ENCODE results near the gene ATF5.
A peak's percentile ranks its signal among the peaks of the same experiment; 100 is the strongest.

The ATF5 gene

DNA sequence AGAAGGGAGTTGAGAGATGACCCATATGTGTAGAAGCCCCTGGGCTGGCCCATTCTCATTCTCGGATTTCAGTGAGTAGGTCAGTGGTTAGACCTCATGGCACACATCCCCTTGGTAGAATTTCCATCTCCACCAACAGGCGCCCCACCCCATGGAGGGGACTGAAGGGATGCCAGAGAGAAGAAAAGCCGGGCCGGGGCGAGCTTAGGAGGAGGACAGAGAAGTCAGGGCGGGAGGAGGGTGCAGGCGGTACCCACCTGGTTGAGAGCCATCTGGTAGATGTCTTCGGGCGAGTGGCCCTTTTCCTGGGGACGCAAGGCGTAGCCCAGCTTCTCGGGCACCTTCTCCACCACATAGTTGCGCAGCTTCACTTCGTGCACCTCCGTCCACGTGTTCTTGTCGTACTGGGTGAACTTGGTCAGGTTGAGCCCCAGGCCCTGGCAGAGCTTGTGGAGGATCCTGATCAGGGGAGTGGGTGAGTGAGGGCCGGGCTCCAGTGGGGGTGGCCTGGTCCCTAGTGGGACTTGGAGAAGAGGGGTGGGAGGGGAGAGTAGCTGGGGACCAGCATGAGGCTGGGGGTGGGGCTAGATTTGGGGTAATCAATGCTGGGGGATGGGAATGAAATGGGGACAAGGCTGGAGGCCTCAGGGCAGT lies 34.9 kb upstream of the ATF5 start:
- no peak for DNase-seq (ENCODE audit: insufficient read length, low spot score)

DNA sequence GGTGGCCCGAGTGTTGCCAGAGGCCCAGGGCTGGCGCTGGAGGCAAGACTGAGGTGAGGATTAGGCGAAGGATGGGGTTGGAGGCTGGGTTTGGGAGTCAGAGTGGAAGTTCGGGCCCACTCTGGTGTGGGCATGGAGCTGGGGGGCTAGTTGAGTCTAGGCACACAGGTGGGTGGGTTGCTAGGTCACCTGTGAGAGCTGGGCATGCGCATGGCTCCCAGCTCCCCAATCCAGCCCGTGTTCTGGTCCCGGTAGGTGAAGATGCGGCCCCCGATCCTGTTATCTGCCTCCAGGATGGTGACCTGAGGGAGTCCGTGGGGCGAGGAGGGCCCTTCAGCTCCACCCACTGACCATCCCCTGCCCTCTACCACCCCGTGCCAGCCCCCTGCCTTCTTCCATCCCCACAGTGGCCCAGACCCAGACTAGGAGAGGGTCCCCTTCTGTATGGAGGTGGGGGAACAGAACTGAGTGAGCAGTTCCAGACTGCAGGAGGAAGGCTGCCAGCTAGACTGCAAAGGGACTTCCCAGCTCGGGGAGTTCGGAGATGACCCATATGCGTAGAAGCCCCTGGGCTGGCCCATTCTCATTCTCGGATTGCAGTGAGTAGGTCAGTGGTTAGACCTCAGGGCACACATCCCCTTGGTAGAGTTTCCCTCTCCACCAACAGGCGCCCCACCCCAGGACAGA lies 34.0 kb upstream of the ATF5 start:
- peak; percentile 90 for FAIRE-seq

More for the DNA sequence above, 34.9 kb upstream of the ATF5 start:
- no peak for FAIRE-seq

DNA sequence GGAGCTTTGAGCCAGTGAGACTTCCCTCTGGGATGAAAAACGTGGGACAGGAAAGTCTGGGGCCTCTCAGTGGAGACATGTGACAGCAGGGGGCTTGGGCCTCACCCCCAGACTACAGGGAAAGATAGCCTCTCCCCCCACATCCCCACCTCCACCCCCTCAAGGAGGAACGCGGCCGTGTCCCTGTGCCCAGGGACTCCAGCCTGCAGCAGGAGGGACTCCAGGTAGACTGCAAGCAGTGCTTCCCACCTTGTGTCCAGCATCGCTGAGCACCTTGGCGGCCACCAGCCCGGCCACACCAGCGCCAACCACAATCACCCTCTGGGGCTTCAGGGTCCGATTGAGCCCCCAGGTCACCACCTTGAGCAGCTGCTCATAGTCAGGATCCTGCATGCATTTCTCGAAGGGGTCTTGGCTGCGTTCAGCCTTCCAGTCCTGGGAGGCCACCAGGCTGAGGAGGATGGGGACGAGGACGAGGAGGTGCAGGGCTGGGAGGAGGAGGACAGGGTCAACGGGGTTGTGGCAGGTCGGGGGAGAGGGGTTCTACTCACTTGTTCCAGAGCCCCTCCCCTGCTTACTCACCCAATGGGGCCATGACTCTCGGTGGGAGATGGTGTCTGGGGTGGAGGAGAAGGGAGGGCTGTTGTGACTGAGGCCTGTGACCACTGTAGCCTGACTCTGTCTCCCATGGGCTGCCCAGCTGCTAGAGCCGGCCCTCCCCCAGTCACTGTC lies 33.3 kb upstream of the ATF5 start:
- FAIRE-seq (no peak), DNase-seq (ENCODE audit: insufficient read length, low spot score) (no peak)

More for the DNA sequence above, 34.0 kb upstream of the ATF5 start:
- no peak for DNase-seq (ENCODE audit: insufficient read length, low spot score)

DNA sequence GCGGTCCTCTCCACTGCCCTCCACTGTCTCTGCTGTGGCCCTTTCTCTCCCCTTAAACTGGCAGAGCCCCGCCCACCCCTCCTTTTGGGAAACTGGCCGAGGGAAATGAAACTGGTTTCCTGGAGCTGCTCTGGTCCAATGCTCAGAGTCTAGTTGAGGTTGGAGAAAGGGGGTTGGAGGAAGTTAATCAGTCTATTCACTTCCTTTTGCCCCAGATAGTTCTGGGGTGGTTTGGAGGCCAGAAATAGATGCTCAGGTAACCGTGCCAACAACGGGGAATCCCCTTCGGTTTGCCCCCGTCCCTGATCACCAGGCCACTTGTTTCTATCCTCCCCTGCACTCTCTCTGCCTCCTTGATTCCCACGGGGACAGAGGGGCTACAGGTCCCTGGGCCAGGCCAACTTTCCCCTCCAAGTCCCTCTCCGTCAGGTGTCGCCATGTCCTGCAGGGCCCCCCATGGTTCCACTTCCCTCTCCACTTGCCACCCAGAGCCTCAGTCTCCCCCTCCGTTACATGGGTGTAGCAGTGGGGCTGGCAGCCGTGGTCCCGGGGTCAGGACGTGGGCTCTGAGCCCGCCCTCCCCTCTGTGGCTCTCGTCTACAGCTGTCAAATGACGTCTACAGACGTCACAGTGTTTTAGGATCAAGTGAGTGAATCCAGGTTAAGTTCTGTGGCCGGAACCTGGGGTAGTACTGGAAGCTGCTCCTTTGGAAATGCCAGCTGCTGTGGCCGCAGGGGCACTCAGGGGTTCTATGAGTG lies 32.0 kb upstream of the ATF5 start, which contains the start of gene IL4I1:
Gene IL4I1 (minus strand): TSS at position 25 of the 759 bp plus-strand sequence. CDS start 727 bp downstream, outside the sequence.
- DNase-seq (ENCODE audit: insufficient read length, low spot score) (peak; percentile 82), FAIRE-seq (peak; percentile 97)

DNA sequence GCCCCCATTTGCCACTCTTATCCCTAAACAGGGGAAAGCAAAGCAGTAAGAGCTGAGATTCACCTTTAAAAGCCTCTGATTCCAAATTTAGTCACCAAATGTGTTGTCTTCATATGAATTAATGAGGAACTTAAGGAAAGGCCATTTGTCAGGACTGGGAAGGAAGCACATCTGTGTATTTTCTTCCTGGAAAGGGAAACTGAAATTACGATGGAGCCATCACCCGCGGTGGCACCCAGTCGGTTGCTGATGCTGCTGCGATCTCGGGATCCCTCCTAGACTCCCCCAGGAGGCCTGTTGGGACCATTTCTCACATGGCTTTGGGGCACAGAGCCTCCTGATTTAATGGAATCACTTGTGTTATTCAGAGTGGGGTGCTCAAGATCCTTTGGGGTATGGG lies 24.9 kb upstream of the ATF5 start:
- FAIRE-seq (no peak), DNase-seq (ENCODE audit: insufficient read length, low spot score) (no peak)

DNA sequence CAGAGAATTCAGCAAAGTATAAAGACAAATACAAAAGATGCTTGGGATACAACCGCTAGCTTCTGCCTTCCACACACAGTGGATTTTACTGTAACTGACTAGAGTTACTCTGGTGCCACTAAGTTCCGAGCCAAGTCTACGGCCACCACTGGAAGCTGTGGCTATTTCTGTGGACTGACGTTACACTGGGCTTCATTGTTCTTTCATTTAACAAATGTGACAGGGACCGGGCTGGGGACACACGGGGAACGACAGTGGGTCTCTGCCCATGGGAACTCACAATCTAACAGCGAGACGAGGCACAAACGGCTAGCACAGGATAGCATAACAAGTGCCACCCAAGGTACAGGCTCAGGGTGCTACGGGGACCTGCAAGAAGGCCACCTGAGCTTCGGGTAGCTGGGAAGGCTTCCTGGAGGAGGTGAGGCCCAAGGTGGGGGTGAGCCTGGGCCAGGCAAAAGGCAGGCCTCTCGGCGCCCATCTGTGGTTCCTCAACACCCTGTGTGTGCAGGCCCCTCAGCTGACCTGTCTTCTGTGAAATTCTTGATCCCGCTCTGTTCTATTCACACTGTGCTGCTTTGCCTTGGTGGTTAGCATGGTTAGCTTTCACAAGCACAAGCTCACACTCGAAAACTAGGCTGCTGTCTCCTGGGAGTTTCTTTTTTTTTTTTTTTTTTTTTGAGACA lies 22.0 kb upstream of the ATF5 start:
- DNase-seq (ENCODE audit: insufficient read length, low spot score) (no peak), FAIRE-seq (peak; percentile 37)

DNA sequence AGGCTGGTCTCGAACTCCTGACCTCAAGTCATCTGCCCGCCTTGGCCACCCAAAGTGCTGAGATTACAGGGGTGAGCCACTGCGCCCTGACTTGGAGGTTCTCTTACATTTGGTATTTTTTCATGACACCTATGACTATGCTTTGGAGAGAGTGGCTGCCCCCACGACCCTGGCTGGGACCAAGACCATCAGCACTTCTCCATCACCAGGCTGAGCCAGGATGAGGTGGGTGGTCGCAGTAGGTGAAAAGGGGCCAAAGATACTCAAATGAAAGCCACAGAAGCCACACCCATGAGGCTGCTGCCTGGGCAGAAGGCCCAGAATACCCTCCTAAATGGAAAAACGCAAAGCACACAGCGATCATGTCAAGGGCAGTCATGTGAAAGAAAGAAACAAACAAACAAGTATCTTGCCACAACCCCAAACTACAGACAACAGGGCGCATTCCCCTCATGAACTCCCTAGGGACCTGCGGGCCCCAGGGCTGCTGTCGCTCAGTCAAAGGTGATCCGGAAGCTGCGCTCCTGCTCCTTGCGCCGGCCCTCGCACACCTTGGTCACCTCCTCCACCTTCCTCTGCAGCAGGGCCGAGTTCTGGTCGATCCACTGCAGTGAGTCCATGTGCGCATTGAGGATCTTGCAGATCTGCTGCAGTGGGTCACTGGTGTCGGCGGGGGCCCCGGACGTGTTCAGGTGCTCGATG lies 21.1 kb upstream of the ATF5 start:
- no peak for FAIRE-seq
- no peak for DNase-seq (ENCODE audit: insufficient read length, low spot score)

DNA sequence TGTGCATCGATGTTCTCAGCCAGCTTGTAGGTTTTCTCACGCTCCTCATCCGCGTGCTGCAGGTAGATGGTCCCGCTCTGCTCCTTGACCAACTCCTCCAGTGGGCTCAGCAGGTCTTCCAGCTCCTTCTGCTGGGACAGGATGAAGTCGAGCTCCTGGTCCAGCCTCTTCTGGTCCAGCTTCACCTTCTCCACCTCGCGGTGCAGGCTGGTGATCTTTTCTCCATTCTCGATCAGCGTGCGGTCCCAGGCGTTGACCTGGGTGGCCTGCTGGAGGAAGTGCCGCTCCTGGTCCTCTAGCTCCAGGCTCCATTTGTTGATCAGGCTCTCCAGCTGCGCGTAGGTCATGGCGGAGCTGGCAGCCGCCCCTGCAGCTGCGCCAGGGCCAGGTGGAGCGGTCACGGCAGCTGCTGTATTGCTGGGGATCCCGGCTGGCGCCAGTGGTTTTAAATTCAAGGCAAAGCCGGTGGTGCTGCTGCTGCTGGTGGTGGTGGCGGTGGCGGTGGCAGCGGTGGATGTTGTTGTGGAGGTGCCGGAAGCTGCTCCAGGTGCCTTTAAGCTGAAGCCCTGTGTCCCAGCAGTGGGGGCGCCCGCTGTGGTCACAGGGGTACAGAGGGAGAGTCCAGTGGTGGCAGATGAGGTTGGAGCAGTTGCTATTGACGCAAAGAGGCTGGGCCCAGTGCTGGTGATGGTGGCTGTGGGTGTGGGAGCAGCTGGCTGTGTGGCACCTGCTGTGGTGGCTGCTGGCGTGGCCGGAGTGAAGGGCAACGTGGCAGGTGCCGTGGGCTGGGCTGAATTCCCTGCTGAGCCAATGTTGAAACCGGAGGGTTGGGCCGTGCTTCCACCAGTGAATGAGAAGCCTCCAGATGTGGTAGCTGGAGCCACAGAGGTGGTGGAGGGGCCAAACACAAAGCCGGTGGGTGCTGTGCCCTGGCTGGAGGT lies 20.3 kb upstream of the ATF5 start:
- DNase-seq (ENCODE audit: insufficient read length, low spot score), result no peak
- no peak for FAIRE-seq

DNA sequence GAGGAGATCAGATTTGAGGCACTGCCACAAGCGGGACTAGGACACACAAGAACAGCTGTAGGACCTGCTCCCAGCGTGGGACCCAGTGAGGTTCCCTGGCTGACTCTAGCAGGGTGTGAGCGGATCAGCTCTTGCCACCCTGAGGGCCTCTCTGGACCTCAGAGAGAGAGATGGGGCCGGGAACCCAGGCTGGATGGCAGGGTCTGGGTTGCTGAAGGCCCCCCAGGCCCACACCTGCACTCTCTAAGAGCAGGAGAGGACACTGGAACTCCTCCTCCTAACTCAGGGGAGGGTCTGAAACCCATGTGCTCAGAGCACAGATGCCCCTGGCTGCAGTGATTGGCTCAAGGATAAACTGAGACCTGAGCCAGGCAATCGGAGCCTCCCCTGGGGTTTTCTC lies 18.8 kb upstream of the ATF5 start:
- DNase-seq (ENCODE audit: insufficient read length, low spot score) (no peak), FAIRE-seq (no peak)

DNA sequence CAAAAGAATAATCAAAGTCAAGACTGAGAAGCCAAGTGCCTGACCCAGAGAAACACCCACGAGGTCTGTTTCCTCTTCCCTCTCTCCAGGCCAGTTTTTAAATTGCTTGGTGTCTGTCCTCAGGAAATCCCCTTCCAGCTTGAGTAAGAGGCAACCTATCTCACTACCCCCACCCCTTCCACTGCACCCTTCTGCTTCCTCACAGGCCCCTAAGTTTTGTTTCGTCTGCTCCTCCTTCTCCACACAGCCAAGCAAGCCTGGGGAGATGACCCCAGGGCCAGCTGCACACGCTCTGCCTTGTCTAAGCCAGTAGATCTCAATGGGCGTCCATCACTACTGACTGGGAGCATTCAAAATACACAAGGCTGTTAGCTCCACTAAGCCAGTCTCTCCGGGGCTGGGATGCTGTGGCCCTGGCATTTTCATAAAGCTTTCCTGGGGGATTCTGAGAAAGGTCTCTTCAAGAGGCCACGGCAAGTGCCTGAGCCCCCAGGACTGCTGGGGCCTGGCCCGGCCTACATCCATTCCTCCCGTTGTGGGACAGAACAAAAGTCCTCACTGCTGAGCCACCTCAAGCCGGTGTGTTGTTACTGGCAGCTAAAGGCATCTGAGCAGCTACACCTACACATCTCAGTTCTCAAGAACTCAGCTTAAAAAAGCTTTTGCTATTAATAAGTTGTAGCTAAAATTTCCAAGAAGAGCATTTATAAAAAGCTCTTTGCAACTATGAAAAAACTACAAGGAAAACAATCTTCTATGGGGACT lies 17.4 kb upstream of the ATF5 start:
- peak; percentile 64 for FAIRE-seq
- peak; percentile 49 for DNase-seq (ENCODE audit: insufficient read length, low spot score)

DNA sequence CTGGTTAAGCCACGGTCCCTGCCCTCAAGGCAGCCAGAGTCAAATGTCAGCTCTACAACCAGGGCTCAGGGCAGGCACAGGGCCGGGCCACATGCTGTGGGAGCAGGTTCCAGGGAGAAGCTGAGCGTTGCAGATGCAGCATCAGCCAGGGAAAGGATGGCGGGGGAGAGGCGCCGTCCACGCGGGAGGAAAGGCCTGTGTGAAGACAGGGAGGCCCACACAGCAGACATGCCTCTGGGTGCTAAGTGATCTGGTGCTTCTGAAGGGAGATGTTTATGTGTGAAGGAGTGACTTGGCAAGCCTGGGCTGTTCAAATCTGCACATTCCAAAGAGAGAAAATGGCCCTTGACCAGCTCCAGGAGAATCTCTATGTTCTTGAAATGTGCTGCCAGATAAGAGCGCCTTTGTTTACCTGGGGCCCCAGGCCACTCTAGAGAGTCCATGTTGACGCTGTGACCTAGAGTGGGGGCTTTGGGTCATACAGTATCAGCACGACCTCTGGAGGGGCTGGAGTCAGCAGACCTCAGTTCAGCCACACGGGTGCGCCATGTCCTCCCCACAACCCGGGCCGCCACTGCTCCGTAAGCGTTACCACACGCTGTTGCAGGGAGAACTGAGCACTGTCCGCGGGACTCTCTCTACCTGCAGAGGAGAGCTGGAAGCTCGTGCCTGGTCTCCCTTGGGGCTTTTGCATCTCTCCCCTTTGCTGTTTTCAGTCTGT lies 15.9 kb upstream of the ATF5 start:
- no peak for FAIRE-seq

DNA sequence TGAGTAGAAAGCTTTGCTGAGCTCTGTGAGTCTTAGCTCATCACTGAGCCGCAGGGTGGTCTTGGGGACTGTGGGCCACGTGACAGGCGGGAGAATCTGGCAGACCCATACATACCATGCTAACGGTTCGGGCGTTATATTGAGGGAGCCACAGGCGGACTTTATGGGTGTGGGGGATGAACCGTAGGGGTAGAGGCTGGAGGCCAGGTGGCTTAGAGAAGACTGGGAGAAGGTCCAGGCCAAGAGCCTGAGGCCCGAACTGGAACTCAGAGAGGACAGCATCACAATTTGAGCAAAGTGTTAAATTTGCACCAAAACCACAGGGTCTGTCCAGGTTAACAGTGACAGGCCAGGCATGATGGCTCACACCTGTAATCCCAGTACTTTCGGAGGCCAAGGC lies 15.3 kb upstream of the ATF5 start:
- DNase-seq (ENCODE audit: insufficient read length, low spot score) (no peak), FAIRE-seq (no peak)

More for the DNA sequence above, 15.9 kb upstream of the ATF5 start:
- DNase-seq (ENCODE audit: insufficient read length, low spot score), result no peak

DNA sequence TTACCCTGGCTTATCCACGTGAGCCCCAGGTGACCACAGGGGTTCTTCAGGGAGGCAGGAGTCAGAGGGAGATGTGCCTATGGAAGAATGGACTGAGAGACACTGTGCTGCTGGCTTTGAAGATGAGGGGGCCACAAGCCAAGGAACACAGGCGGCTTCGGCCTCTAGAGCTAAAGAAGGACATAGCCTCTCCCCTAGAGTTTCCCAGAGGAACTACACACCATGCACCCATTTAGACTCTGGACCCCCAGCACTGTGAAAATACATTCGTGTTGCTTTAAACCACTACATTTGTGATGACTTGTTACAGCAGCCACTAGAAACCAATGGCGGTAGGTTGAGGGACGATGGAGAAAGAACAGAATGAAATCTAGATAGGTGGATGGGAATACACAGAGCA lies 13.7 kb upstream of the ATF5 start:
- FAIRE-seq, result no peak
- no peak for DNase-seq (ENCODE audit: insufficient read length, low spot score)

DNA sequence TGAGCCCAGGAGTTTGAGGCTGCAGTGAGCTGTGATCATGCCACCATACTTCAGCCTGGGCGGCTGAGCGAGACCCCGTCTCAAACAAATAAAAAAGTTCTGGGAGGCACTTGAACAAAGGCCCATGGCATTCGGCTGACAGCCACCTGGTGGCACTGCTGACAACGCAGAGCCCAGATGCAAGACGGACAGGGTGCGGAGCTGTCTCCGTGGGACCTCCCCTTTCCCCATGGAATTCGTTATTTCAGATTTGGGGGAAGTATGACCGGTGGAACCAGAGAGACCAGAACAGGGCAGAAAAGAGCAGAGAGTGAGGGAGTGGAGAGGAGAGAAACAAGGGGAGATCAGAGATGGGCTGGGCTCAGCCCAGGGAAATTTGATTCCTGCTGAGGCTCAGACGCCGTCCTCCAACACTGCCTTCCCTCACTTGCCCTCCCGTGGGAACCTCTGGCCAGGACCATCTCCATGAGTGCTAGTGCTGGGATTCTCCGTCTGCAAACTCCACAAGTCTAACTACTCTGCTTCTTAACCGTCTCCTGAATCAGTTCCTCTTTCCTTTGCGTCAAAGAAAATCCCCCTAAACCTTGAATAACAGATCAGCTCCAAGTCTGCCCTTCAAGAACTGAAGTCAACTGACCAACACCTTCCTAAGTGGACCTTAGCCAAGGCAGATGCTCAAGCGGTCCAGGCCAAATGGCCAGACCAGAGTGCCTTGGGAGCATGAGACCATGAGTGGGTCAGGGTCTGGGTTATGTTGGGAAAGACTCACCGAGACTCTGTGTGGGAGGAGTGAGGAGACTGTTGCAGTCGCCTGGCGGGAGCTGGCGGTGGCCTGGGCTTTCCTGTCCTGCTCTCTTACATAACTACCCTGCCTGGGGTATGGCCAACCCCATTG lies 11.9 kb upstream of the ATF5 start:
- DNase-seq (ENCODE audit: insufficient read length, low spot score) (no peak), FAIRE-seq (no peak)

DNA sequence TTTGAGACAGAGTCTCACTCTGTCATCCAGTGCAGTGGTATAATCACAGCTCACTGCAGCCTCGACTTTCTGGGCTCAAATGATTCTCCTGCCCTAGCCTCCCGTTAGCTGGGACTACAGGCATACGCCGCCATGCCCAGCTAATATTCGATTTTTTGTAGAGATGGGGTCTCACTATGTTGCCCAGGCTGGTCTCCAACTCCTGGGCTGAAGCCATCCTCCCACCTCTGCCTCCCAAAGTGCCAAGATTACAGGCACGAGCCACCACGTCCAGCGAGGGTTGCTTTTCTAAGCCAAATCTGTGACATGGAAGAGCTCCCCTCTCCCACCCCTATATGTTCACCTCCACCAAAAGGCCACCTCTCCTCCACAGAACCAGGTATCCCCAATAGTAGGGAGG lies 10.9 kb upstream of the ATF5 start:
- no peak for FAIRE-seq
- DNase-seq (ENCODE audit: insufficient read length, low spot score), result no peak

DNA sequence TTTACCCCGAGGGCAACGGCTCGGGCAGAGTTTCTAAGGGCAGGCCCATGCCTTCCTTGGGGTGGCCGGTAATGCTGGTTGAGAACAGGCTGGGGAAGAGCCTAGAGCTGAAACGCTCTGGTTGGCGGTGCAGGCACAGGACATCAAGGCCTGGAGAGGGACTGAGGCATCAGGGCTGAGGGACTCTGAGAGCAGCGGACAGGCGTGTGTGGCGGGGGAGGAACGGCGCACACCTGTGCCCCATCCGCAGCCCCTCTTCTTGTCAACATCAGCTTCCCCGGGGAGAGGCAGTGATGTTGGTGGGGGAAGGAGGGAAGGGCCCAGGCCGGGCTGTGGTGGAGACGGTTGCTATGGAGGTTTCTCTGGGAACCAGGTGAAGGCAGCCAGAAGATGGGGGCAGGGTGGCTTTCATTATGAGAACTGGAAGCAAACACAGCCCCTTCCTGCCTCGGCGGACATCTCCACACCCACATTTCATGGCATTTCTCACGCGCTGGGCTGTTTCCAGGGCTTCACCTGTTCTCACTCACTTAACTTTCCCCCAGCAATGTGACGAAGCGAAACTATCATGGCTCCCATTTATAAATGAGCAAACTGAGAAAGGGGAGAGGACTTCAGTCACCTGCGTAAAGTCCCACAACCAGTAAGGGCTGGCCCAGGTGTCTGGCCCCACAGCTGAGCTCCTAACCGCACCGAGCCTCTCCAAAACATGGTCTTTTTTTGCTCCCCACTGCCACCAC lies 8.2 kb upstream of the ATF5 start:
- FAIRE-seq, result no peak
- no peak for DNase-seq (ENCODE audit: insufficient read length, low spot score)
